Adrenal gland (tissue), 5 donors: Measurements from ENCODE around the gene RPS14.

Experiments used
- POLR2A ChIP-seq, 2 donors: fragments of 450-650 bp; IDR thresholded peaks; one replicate each; pipeline ENCODE4 v1.6.1; 2017; ENCODE audit warnings: antibody characterized with exemption in 2 of 2, mild to moderate bottlenecking in 2 of 2, moderate library complexity in 1 of 2
- TF ChIP-seq, protein P1 (sequence below), 6 experiments: fragments of 450-650 bp in 4 of 6; fragments of 200-600 bp in 2 of 6; sonication (generic) in 1 of 6; IDR thresholded peaks; 1 replicate in 5 of 6; 2 replicates in 1 of 6; pipeline versions ENCODE4 v1.5.1 to v1.8.0; 2016 to 2021; ENCODE audit warnings: antibody characterized with exemption in 6 of 6, mild to moderate bottlenecking in 2 of 6, moderate library complexity in 1 of 6
- donor health status: DM: no; HTN: no; CAD: no.

DNA sequence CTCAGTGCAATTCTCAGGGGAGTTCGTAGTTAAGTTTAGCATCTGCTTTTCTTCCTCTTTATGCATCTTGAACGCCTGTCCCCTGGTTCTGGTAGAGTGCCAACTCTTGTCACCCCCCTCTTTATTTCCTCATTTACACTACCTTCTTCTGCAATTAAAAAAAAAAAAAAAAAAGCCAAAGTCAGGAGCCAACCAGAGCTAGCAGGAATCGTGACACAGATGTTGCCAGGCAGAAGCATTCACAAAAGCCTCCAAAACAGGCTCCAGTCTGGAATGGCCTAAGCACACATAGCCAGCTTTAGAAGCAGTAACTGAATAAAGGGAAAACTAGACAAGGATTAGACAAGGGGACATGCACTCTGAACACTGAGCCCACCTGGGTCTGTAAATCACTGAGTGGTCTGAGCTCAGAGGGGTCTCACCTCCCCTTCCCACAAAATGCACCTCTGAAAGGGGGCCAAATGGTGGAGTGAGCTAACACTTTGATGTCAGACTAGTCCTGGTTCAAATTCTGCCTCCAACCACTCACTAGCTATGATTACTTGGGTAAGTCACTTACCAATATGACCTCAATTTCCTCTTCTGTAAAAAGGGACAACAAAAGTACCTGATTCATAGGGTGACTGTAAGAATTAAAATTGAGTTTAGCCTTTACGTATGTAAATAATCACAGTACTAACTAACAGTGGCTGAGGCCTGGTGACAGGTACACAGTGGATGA, 38.9 kb downstream of the RPS14 start:
- TF ChIP-seq, protein P1, sequence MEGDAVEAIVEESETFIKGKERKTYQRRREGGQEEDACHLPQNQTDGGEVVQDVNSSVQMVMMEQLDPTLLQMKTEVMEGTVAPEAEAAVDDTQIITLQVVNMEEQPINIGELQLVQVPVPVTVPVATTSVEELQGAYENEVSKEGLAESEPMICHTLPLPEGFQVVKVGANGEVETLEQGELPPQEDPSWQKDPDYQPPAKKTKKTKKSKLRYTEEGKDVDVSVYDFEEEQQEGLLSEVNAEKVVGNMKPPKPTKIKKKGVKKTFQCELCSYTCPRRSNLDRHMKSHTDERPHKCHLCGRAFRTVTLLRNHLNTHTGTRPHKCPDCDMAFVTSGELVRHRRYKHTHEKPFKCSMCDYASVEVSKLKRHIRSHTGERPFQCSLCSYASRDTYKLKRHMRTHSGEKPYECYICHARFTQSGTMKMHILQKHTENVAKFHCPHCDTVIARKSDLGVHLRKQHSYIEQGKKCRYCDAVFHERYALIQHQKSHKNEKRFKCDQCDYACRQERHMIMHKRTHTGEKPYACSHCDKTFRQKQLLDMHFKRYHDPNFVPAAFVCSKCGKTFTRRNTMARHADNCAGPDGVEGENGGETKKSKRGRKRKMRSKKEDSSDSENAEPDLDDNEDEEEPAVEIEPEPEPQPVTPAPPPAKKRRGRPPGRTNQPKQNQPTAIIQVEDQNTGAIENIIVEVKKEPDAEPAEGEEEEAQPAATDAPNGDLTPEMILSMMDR (IDR thresholded peaks at IDR 0.05), result peak in 1 of 6 experiments; percentile 1
- peak; percentile 32 to 40 for TF ChIP-seq POLR2A (IDR thresholded peaks at IDR 0.05)
